K562 (cell line): ENCODE results near the gene TSSK2. TPM values are rescaled to one million over a fixed set of nuclear protein-coding genes. Genes with fewer than 3 reads are reported as not detected.
"Not testable (repeated sequence)": the region's sequence is repeated elsewhere in the genome, so short reads cannot be mapped to it uniquely, and the experiment has no call there.

Experiments used
- ATAC-seq: fragments of 200-7000 bp; cut with Tn5 transposase; 3 replicates; pipeline ENCODE4 v1.9.1; 2020; ENCODE audit warnings: moderate library complexity
- BruUV-seq: library from RNA; stranded (reverse); fragments of 400-500 nt; replicated peaks from 2 replicates; lab custom pipeline; 2021; lab: Mats Ljungman, UMichigan
- CTCF ChIA-PET: fragments of 300-600 bp; formaldehyde crosslinking; extraction: SDS; loops from one replicate; lab custom pipeline; 2021; ENCODE audit warnings: low intra/inter-chr PET ratio; lab: Yijun Ruan, JAX
- POLR2A ChIA-PET: fragments of 300-600, 350-650 bp; sonication (Branson Sonifier 250); formaldehyde crosslinking; extraction: SDS; loops from one replicate; lab custom pipeline; 2021; ENCODE audit warnings: antibody characterized with exemption, inconsistent platforms; lab: Yijun Ruan, JAX
- DNase-seq, 4 experiments: peaks; one replicate each; pipeline versions ENCODE4 v3.0.0 to v3.0.0-alpha.2; 2011 to 2018; ENCODE audit warnings: low spot score in 3 of 4, mixed read lengths in 3 of 4; ENCODE audit errors: extremely low read depth in 1 of 4
- FAIRE-seq: peaks from 2 replicates; lab custom pipeline; 2011; peaks lifted over from hg19 to GRCh38; lab: Jason Lieb, UNC
- H2AFZ ChIP-seq: 2 replicates; pipeline ENCODE4 v1.6.0; 2011; ENCODE audit warnings: low read depth, low read length, control low read depth, inconsistent platforms
- H3K27ac ChIP-seq: fragments of 200-600 bp; 3 replicates; pipeline ENCODE4 v1.8.0; 2011; ENCODE audit warnings: low read depth, mild to moderate bottlenecking, control low read depth, inconsistent platforms, low read length, moderate library complexity, mixed read lengths; ENCODE audit errors: extremely low read depth
- H3K27me3 ChIP-seq, 2 experiments: fragments of 300-600 bp in 1 of 2; 2 replicates in 1 of 2; 3 replicates in 1 of 2; pipeline versions ENCODE4 v1.6.0 to v1.8.0; 2011; ENCODE audit warnings: inconsistent platforms in 2 of 2, low read length in 2 of 2, mild to moderate bottlenecking in 1 of 2, mixed read lengths in 1 of 2, moderate library complexity in 1 of 2; ENCODE audit not compliant: control insufficient read depth in 2 of 2, insufficient read depth in 2 of 2
- H3K36me3 ChIP-seq: fragments of 300-600 bp; 3 replicates; pipeline ENCODE4 v1.8.0; 2011; ENCODE audit warnings: mild to moderate bottlenecking, low read length, inconsistent platforms; ENCODE audit not compliant: control insufficient read depth, insufficient read depth
- H3K4me1 ChIP-seq, 2 experiments: fragments of 200-600 bp in 1 of 2; replicated peaks in 1 of 2; 2 replicates in 1 of 2; 3 replicates in 1 of 2; pipeline versions ENCODE4 v1.5.1 to v1.8.0; 2011; ENCODE audit warnings: inconsistent platforms in 2 of 2, low read length in 2 of 2, mild to moderate bottlenecking in 1 of 2, mixed read lengths in 1 of 2, moderate library complexity in 1 of 2; ENCODE audit not compliant: control insufficient read depth in 2 of 2, insufficient read depth in 2 of 2
- H3K4me2 ChIP-seq: 2 replicates; pipeline ENCODE4 v1.6.1; 2011; ENCODE audit warnings: low read length, control low read depth, inconsistent platforms, mixed read lengths; ENCODE audit not compliant: insufficient read depth
- H3K4me3 ChIP-seq: fragments of 200-600 bp; sonication (generic), shearing (Covaris generic); 2 replicates; pipeline ENCODE4 v1.5.1; 2016; ENCODE audit warnings: control low read depth, inconsistent platforms
- H3K79me2 ChIP-seq: fragments of 200-600 bp; 3 replicates; pipeline ENCODE4 v1.8.0; 2011; ENCODE audit warnings: low read length, inconsistent platforms; ENCODE audit not compliant: control insufficient read depth, insufficient read depth
- H3K9ac ChIP-seq, 2 experiments: 2 replicates each; pipeline versions ENCODE4 v1.6.0 to v1.6.1; 2011; ENCODE audit warnings: low read depth in 2 of 2, low read length in 2 of 2, control low read depth in 1 of 2, inconsistent platforms in 1 of 2, mild to moderate bottlenecking in 1 of 2, mixed read lengths in 1 of 2; ENCODE audit not compliant: insufficient read depth in 1 of 2
- H3K9me1 ChIP-seq: one replicate; pipeline ENCODE4 v1.6.0; 2011; ENCODE audit warnings: inconsistent platforms, mild to moderate bottlenecking, low read length, moderate library complexity; ENCODE audit not compliant: control insufficient read depth, insufficient read depth
- H3K9me3 ChIP-seq: replicated peaks from 2 replicates; pipeline ENCODE4 v1.5.1; 2011; ENCODE audit warnings: low read depth, low read length, inconsistent platforms; ENCODE audit not compliant: control insufficient read depth, insufficient read depth
- H4K20me1 ChIP-seq: replicated peaks from 2 replicates; pipeline ENCODE4 v1.6.1; 2011; ENCODE audit warnings: low read length, inconsistent platforms, mixed read lengths; ENCODE audit not compliant: control insufficient read depth, insufficient read depth
- ATF3 ChIP-seq, 2 experiments: fragments of 450-650 bp in 1 of 2; sonication (generic) in 1 of 2; formaldehyde crosslinking in 1 of 2; IDR thresholded peaks in 1 of 2; conservative IDR thresholded peaks in 1 of 2; 2 replicates each; pipeline versions ENCODE4 v1.6.1 to v1.8.1; 2016 to 2023; ENCODE audit warnings: mild to moderate bottlenecking in 2 of 2, moderate library complexity in 2 of 2, inconsistent platforms in 1 of 2, missing genetic modification reagents in 1 of 2
- CEBPB ChIP-seq: fragments of 450-650 bp; IDR thresholded peaks from 2 replicates; pipeline ENCODE4 v1.6.1; 2016; ENCODE audit warnings: missing genetic modification characterization, missing compliant biosample characterization
- CEBPG ChIP-seq, 3 experiments: fragments of 200-800 bp in 1 of 3; sonication (Bioruptor generic) in 1 of 3; sonication (generic) in 1 of 3; formaldehyde crosslinking in 1 of 3; IDR thresholded peaks in 2 of 3; conservative IDR thresholded peaks in 1 of 3; 2 replicates each; pipeline versions ENCODE4 v1.6.1 to v1.8.0; 2016 to 2022; ENCODE audit warnings: missing compliant biosample characterization in 2 of 3, missing genetic modification characterization in 2 of 3, mild to moderate bottlenecking in 1 of 3, missing genetic modification reagents in 1 of 3
- FOXA3 ChIP-seq, 2 experiments: fragments of 450-650 bp in 1 of 2; sonication (generic) in 1 of 2; formaldehyde crosslinking; IDR thresholded peaks in 1 of 2; conservative IDR thresholded peaks in 1 of 2; 2 replicates each; pipeline versions ENCODE4 v1.4.0 to v1.8.0; 2020 to 2022; ENCODE audit warnings: mild to moderate bottlenecking in 2 of 2, missing genetic modification reagents in 1 of 2
- WGBS: fragments of 100-300 bp; shearing (Covaris generic); methylation state at CpG from one replicate; pipeline ENCODE4 v1.1.6; 2016; ENCODE audit warnings: low coverage, mixed read lengths; ENCODE audit not compliant: insufficient coverage; ENCODE audit errors: missing lambda C conversion rate; 5-methylcytosine and 5-hydroxymethylcytosine counted together
- in situ Hi-C: fragments of 300-500 bp; cut with MboI; formaldehyde crosslinking; loops from 4 replicates; pipeline ENCODE4 v1.15.0; 2018; ENCODE audit warnings: inconsistent platforms, mixed read lengths
- intact Hi-C: fragments of 100-400 bp; cut with micrococcal nuclease; formaldehyde crosslinking; loops from 2 replicates; pipeline ENCODE4 v1.14.2; 2022
- polyA plus RNA-seq, 8 experiments: library from polyadenylated mRNA; depleted of rRNA in 4 of 8; stranded (reverse) in 5 of 8; unstranded in 3 of 8; fragments of >200 nt; fragmentation: Nextera tagmentation in 2 of 8; fragmentation: Illumina TruSeq in 1 of 8; extraction: Ambion mirVana in 2 of 8; extraction: Trizol in 1 of 8; gene quantifications; 2 replicates each; pipeline versions ENCODE4 v1.2.1 to v1.2.3, GENCODE V29; 2011 to 2014; ENCODE audit warnings: inconsistent platforms in 1 of 8, missing spikeins in 1 of 8
- total RNA-seq, 7 experiments: library from RNA; depleted of rRNA in 6 of 7; stranded (reverse); fragments of >200 nt in 6 of 7; fragmentation: Illumina TruSeq in 2 of 7; extraction: Trizol in 2 of 7; gene quantifications; 2 replicates each; pipeline versions ENCODE4 v1.2.1 to v1.2.3, GENCODE V29; 2011 to 2021; ENCODE audit warnings: low replicate concordance in 1 of 7

Gene TSSK2
- total and polyA plus RNA-seq, 9 of the 15 experiments (the other 6 are each of a cell fraction or from before 2014, with no cell fraction given), result 0.04 TPM; not detected in 8

- intact Hi-C loops; H3K79me2 ChIP-seq; in situ Hi-C loops; DNase-seq; FAIRE-seq; ATAC-seq; BruUV-seq; H3K36me3 ChIP-seq; H4K20me1 ChIP-seq; H3K4me1 ChIP-seq; CTCF ChIA-PET; H3K9me1 ChIP-seq; H2AFZ ChIP-seq; H3K27ac ChIP-seq; H3K9ac ChIP-seq; H3K9me3 ChIP-seq; H3K4me3 ChIP-seq; H3K4me2 ChIP-seq; TF ChIP-seq ATF3 (CRISPR knock-in tag; conservative IDR thresholded peaks at IDR 0.05): not testable (repeated sequence)
- POLR2A ChIA-PET, result interaction anchor here (0.7 to 6.8 kb wide), 5 partner anchors 9 to 321 kb away, joined by 3 to 64 read pairs (median 3); partner anchors contain the start of genes CDC45, ESS2 and UFD1
- peaks cover 29 to 56% of the 10 kb centered on the region in 2 experiments for H3K27me3 ChIP-seq
- TF ChIP-seq FOXA3 (CRISPR knock-in tag; conservative IDR thresholded peaks at IDR 0.05 in 1 of 2, IDR thresholded peaks at IDR 0.05 in 1 of 2) (peak in 1 of 2 experiments; percentile 52; a peak in 1 of 4 replicates), CEBPB (tag) (peak; percentile 84), CEBPG (CRISPR knock-in tag; IDR thresholded peaks at IDR 0.05) (peak; percentile 73), CEBPG (tag; conservative IDR thresholded peaks at IDR 0.05 in 1 of 2, IDR thresholded peaks at IDR 0.05 in 1 of 2) (peak; percentile 44 to 74; a peak in 2 of 4 replicates), ATF3 (IDR thresholded peaks at IDR 0.05) (peak; percentile 78)
- 20% methylated on average over 11 of the region's 11 CpGs for WGBS
These were observed 27.5 kb downstream of the TSSK2 start for GRCh38 chr22:19158649-19159048.
